Kidney glomerular epithelial cell (primary cell): ENCODE data around the gene OSBP2.

Experiments used
- DNase-seq: peaks from one replicate; lab custom pipeline; 2025; lab: John Stamatoyannopoulos, UW

The OSBP2 gene

DNA sequence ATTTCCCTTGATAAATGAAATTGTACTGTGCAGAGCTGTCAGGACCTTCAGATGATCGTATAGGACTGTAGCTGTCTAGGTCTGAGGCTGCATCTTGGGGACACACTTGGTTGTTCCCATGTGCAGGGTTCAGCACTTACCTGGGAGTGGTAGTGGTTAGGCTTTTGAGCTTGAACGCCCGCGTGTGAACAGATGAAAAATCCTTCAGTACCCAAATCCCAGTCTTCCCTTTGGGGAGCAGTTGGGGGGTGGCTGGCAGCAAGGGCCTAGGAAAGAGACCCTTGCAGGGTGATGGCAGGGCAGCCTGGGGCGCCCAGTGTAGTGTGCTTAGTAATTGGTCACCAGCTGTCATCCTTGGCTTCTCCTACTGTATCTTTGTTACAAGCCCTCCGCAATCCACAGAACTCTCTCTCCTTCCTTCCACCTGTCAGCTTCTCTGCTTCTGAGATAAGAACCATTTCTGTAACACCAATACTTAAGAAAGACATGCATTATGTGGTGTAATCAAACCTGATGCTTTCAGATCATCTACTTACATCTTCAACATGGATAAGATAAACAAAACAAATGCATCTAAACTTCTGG is 209.3 kb downstream of the OSBP2 start:
- DNase-seq = no peak

DNA sequence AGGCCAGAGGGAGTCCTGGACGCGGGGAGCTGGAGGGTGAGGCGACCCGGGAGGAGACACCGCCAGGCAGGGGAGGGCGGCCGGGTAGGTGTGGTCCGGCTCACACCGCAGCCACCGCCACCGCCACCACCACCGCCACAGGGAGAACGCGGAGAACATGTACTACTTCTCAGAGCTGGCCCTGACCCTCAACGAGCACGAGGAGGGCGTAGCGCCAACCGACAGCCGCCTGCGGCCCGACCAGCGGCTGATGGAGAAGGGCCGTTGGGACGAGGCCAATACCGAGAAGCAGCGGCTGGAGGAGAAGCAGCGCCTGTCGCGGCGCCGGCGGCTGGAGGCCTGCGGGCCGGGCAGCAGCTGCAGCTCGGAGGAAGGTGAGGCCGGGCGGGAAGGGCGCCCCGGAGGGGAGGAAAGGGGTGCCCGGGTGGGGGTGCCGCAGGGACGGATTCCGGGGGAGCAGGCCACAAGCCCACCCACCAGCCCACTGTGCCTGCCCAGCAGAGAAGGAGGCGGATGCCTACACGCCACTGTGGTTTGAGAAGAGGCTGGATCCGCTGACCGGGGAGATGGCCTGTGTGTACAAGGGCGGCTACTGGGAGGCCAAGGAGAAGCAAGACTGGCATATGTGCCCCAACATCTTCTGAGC is 211.1 kb downstream of the OSBP2 start:
- DNase-seq = no peak

DNA sequence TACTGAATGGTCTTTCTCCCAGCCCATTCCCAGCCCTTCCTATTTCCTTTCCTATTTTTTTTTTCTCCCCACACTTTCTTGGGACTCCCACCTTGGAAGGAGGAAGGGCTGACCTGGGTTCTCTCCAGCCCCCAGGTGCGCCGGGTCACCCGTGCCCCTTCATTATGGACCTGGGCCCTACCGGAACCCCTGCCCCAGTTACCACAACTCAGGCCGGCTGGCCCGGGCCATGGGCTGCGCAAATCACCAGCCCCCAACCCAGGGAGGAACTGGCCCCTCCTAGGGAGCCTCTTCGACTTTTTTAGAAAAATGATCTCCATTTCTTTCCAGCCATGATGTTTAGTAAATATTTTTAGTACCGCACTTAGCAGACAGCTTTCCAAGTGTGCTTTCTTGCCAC is 211.7 kb downstream of the OSBP2 start:
- DNase-seq = no peak

DNA sequence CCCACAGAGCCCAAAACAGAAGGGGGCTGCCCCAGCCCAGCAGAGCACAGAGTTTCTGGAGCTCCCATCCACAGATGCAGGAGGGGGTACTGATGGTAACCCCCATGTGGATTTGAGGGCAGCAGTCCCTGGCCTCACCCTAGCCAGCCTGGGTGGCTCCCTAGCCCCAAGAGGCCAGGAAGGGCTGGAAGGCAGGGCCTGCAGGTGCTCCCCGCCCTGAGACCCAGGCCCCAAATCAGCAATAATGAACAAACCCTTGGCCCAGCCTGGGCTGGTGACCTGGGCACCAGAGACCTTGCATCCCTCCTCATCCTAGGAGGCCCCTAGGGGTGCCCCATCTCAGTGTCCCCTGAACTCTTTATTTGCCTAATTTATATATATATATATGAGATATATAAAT is 212.3 kb downstream of the OSBP2 start:
- DNase-seq = no peak

DNA sequence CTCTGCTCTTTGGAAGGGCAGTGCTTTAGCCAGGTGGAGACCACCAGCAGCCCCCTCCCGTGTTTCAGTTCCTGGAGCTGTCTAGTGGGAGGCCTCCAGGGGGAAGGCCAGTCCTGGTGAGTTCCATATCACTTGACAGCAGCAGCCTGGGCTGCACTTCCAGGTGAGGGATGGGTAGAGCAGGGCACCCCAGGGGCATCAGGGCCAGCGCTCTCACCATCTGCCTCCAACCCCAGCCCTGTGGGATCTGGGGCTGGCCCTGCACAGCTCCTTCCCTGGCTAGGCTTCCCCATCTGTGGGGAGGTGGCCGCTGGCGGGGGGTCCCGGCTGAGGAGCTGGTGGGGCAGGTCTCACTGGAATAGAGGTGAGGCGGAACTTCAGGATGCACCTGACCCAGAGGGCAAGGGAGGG is 213.4 kb downstream of the OSBP2 start:
- no peak for DNase-seq

DNA sequence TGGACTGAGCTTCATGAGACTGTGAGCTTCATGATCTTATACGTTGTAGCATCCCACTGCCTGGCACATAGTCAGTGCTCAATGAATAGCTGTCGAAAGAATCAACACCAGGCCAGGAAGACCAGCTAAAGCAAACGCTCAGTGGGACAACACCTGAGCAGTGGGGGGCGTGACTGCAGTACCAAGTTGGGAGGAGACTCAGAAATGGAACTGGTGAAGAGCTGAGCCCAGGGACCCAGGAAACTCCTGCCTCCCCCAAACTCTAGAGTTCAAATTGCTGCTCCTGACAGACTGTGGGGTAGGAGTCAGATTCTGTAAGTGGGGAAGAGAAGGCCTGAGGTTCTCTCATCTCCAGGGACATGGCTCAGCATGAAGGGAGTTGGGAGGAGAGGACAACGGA is 214.6 kb downstream of the OSBP2 start:
- no peak for DNase-seq

DNA sequence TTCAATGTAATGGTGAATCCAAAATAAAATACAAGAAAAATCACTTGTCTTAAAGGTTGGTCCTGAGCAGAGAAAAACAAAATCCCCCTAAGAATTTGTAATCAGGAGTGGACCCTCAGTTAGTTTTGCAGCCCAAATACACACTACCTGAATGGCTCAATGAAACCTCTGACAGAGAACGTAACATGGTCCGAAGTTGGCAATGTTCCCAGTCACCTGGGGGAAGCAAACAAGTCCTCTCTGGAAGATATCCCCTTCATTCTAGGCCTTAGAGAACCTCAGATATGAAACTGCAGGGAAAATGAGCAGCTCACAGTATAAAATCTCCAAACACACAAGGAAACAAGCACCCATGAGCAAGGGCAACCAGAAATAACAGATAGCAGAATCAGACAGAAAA is 215.7 kb downstream of the OSBP2 start:
- DNase-seq = no peak

DNA sequence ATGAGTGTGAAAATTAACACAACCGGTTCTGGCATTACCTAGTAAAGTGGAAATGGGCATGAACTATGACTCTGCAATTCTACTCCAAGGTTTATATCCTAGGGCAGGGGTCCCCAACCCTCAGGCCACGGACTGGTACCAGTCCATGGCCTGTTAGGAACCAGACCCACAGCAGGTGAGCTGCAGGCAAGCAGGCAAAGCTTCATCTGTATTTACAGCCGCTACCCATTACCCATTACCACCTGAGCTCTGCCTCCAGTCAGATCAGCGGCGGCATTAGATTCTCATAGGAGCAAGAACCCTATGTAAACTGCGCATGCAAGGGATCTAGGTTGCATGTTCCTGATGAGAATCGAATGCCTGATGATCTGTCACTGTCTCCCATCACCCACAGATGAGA is 224.1 kb downstream of the OSBP2 start:
- no peak for DNase-seq

DNA sequence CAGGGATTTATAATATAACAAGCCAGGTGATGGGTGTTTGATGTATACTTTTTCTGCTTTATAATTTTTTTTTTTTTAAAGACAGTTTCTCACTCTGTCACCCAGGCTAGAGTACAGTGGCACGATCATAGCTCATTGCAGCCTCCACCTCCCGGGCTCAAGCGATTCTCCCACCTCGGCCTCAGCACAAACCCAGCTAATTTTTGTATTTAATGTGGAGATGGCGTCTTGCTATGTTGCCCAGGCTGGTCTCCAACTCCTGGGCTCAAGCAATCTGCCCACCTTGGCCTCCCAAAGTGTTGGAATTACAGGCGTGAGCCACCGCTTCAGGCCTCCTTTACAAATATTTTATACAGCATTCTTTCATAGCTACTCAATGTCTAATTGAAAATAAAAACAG is 225.3 kb downstream of the OSBP2 start:
- DNase-seq = no peak

DNA sequence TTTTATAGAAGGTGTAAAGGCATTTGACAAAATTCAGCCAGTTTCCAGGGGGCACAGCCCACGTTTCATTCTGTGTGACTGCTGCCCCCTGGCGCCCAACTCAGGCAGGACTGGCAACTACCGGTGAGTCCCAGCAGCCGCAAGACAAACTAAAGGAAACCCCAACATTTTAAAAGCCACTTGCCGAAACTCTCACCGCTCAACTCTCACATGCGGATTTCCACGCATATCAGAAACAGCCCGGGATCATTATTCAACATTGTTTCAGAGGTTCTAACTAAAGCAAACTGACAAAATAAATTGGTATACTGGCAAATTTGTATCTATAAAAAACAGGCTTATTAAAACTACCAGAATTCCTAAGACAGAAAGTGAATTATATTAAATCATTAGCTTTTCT is 225.7 kb downstream of the OSBP2 start:
- peak; percentile 41 for DNase-seq

DNA sequence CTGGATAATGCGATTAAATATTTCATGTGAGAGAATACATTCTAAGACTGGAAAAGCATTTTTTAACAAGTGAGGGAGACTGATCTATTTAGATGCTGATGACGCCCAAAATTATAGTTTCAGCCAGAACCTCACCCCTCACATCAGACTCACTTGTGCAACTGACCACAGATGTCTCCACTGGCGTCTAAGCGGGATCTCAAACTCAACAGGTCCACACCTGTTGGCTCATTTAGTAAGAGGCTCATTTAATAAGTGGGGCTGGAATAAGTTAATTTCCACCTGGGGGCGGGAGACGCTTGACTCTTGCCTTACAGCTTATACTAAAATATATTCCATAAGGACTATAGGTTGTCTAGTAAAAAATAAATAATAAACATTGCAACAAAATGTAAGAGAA is 226.4 kb downstream of the OSBP2 start:
- DNase-seq = no peak

DNA sequence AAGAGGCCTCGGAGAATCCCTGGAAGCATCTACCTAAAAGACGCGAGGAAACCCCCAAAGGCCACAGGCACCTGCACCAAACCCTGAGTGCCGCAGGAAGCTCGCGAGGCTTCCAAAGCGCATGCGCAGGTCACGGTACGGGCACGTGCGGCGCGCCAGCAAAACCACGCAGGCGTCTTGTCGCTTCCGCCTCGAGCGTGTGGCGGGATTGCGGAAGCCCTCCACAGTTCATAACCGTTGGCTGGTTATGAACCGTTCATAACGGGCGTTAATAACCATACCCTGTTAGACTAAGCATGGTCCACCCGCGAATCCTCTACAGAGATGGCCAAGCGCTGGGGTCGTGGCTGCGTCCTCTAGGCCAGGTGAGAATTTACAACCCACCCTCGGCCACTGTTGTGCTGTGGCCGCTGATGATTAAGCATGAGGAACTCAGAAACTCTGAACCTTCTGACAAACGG is 227.5 kb downstream of the OSBP2 start:
- no peak for DNase-seq

DNA sequence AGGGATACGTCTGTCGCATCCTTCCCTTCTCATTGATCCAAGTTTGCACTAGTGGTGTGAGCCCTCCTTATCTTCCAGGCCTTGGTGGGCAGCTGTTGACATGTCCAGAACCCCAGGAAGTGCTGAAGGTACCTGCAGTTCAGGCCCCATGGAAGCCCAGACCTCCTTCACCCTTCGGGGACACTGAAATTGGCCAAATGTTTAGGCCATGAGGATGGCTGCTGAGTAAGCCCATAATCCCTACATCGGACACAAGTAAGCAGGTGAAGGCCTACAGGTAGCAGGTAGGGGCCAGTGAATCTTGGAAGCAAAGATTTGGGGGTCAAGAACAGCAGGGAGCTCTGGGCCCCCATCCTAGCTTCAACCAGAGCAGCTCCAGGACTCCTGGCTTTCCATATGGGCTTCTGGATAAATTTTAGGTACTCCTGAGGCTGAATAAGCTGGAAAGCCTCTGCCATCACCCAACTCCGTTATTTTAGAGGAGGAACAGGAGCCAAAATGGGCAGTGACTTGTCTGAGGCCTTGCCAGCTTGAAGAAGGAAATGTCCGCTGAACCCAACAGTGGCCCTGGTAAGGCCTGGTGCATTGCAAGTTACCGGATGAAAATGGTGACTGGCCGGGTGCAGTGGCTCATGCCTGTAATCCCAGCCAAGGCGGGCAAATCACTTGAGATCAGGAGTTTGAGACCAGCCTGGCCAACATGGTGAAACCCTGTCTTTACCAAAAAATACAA is 228.7 kb downstream of the OSBP2 start:
- DNase-seq = no peak

DNA sequence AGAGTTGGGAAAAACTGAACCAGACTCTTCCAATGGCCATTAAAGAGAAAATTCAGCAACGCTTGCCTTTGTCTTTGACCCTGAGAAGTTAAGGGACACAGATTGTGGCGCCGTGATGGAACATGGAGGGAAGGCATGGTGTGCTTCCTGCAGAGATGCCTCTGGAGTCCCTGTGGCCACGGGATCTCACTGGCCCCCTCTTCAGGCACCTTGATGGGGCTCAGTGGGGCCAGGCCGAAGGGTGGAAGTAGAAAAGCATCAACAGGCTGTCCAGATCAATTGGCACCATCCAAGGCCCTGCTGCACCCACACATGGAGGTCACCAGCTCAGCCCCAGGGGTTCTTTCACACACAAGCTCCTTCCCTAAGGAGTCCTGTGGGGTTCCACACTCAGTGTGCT is 231.0 kb downstream of the OSBP2 start:
- DNase-seq = no peak

DNA sequence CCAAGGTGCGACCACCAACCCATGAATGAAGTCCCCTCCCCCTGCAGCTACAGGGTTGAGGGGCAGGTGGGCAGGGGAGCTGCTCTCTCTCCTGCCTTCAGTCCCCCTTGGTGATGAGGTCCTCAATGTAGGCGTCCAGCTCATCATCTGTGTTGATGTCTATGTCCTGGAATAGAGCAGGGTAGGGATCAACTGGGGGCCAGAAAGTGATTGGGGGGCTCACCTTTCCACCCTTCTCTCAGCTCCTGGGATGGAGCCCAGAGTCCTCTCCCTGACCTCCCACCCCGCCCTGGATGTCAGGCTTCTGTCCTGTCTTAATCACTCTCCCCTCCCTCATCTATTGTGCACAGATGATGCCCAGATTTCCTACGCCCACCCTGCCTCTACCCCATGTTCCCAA is 232.0 kb downstream of the OSBP2 start:
- no peak for DNase-seq

DNA sequence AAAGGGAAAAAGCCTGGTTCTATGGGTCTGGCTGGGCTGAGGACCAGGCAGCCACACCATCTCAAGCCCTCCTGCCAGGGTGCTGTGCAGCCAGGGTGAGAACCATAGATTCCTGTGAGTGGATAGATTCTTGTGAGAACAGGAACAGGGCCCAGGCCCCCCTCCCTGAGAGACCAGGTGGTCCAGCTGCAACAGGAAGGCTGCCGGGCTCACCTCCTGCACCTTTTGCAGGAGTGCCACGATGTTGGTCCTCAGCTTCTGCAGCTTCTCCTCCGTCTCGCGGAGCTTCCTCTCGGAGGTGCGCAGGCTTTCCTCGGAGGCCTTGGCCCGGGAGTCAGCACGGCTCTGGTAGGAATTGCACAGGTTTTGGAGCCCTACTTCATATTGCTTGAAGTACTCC is 233.1 kb downstream of the OSBP2 start:
- DNase-seq = no peak

DNA sequence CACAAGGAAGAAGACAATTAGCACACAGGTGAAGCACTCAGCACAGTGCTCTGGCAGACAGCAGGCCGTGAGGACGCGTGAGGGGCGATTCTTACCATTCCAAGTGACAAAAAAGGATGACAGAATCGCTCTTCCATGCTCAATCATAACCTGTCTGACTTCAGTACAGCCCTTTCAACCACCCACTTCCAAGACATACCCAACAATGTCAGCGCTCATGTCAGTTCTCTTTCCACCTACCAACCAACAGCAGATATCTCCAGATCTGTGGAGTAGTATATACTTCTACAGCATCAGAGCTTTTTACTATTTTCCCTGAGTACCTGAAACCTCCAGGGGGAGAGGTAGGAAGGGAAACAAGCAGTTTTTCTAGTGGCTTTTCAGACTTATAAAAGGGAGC is 233.7 kb downstream of the OSBP2 start:
- DNase-seq = no peak

DNA sequence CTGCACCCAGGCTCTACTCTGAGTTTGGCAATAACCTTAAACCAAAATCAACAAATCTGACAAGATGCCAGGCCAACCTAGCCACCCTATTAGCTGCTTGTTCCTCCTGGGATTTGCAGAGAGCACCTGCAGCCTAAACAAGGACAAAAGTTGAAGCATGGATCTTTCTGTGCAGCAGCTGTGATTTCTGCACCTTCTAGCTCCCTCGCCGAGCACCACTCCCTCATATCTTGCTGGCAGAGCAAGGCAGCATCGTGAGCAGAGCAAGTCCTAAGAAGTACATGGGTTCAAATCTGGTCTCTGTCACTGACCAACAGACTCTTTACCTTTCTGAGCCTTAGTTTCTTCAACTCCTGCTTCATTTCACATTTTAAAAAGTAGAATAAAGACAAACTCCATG is 235.6 kb downstream of the OSBP2 start:
- DNase-seq = no peak

DNA sequence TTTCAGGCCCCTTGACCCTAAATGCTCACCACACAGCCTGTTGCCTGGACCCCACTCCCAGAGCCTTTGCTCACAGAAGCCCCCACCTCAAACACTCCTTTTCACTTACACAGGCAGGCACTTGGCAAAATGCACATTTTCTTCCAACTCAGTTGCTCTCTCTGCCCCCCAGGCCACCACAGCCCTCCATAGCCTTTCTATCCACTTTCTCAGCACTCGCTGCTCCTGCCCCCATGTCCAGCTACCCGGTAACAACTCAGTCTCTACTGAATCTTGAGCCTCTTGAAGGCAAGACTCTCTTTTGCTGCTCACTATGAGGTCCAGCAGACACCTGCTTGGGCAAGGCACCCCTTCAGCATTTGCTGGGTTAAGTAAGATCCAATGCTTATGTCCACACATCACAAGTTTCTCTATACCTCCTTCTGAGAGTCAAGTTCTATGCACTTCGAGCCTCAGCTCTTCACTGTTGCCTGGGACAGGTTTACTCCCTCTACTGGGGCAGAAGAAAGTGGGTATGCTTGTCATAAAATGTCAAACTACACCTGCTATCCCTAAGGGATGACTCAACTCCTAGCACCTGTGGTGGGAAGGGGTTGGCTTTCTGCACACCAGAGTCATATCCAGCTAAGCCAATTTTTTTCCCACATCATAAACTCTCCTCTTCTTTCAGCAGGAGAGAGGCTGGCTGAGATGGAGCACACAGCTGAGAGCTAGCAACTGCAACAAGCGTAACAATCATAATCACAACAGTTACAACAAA is 237.0 kb downstream of the OSBP2 start:
- no peak for DNase-seq

DNA sequence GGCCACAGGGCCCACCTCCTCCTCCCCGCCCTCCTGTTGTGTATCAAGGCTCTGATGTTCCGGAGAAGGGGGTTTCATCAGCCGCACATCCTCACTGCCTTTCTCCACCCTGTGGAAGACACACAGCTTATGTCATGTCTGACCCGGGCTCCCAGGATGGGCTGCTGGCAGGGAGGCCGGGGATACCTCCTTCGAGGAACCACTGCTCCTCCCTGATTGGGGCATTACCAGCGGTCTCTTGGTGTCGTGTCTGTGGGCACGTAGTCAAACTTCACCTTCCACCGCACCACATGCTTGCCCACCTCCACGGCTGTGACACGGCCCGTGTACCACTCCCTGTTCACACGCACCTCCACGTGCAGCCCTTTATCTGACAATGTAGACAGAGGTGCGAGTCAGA is 238.0 kb downstream of the OSBP2 start:
- no peak for DNase-seq

DNA sequence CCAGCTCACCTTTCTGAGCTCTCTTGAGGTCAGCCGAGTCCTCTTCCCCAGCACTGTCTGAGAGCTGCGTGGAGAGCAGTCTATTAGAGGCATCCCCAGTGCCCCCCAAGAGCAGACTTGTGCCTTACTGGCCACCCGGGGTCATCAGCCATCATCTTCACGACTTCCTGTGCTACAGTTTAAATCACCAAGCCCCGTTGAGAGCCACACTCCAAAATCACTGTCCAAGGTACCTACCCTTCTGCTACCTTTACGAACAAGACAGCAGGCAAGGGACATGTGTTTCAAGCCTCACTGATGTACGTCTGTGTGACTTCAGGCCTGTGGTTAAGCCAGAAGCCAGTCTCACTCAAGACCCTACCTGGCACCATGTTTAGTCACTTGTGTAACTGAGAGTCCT is 238.8 kb downstream of the OSBP2 start:
- no peak for DNase-seq

DNA sequence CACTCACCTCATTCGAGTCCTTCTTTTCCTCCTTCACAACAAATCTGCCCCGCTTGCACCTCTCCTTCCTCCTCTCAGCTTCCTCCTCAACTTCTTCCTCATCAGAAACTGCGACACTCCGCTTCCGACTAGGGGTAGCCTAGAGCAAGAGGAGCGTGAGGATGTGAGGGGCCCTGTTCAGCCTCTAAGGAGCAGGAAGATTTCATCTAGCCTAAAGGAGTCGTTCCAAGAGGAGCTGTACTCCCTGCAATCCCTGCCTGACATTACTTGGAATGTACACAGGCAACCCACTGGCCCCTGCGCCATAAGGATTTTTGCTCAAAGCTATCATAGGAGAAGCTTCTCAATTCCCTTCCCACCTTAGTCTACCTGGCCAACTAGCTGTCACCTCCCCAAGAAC is 239.4 kb downstream of the OSBP2 start:
- no peak for DNase-seq
